Inflammatory macrophage treated with lipopolysaccharide for 4 hours (primary cell): ENCODE measurements around the gene DACH1.

ENCODE experiments used
- DNase-seq: peaks from one replicate; pipeline ENCODE4 v3.0.0-alpha.2; 2020

Gene DACH1

GRCh38 chr13:71695662-71696061 lies 171.3 kb downstream of the DACH1 start:
- DNase-seq, result no peak

GRCh38 chr13:71685072-71685471 lies 181.9 kb downstream of the DACH1 start:
- DNase-seq, result no peak

DNA sequence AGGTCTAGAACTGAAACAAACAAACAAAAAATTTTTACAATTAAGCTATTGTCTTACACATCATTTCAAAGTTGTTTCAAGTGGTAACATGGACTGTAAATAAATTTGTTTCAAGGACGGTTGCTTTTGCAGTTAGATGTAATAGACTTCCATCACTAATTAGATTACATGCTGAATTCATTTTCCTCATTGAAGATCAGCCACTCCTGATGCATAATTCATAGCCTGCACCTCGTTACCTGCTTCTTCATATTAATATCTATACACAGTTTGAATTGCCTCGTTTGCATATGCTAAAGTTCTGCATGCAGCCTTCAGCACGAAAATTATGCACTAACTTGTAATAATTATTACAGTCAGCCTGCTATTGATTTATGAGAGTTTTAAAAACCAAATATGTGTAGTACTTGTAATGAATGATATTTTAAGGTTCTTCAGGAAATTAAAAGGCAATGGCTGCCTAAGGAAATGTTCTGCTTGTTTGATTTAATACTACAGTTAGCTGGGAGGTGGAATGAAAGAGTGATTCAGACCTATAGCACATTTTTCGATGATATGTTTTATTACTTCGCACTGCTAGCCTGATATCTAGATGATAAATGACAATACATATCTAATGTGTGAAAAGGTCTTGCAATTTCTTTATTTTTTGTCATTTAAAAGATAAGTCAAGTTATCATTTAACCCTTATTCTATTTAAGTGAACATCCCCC lies 184.9 kb downstream of the DACH1 start:
- DNase-seq, result no peak

- no peak for DNase-seq
These were observed 189.9 kb downstream of the DACH1 start for GRCh38 chr13:71677124-71677523.

- no peak for DNase-seq
These were observed 194.5 kb downstream of the DACH1 start for GRCh38 chr13:71672512-71672911.

GRCh38 chr13:71663431-71663830 lies 203.6 kb downstream of the DACH1 start:
- no peak for DNase-seq

- DNase-seq, result no peak
These were observed 205.1 kb downstream of the DACH1 start for GRCh38 chr13:71661921-71662320.

- DNase-seq, result no peak
These were observed 207.6 kb downstream of the DACH1 start for GRCh38 chr13:71659404-71659803.

DNA sequence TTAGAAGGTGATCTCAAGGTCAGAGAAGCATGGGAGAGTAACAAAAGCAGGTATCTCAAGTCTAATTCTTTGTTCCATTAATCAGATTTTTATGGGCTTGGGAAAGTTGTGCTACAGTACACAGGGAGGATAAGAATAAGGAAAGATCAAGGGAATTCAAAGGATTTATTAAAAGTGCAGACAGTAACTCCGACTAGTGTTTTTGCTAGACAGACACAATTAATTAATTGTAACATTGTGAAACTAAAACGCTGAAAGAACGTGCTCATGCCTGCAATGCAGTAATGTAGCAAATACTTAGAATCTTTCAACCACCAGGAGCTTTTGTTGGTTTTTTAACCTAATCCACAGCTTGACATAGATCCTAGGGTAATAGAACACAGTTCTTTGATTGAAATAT lies 221.5 kb downstream of the DACH1 start:
- DNase-seq, result no peak

- no peak for DNase-seq
These were observed 222.4 kb downstream of the DACH1 start for GRCh38 chr13:71644579-71644978.

- DNase-seq, result no peak
These were observed 223.6 kb downstream of the DACH1 start for GRCh38 chr13:71643448-71643860.

DNA sequence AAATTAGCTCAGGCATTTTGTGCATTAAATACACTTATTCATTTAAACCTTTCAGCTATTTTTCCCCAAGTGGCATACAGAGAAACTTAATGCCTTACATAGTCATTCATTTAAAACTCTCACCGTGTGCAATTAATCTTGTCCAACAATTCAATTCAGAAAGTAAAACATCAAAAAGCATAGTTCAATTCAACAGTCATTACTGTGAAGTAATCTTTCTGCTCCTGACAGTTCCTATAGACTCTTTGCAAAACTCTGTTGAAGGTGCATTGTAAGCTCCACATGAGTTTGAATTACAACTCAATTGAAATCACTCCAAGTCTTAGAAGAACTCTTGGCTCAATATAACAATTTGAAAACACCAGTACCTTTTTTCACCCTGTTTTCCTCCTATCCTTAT lies 228.3 kb downstream of the DACH1 start:
- DNase-seq, result no peak

- DNase-seq, result no peak
These were observed 232.2 kb downstream of the DACH1 start for GRCh38 chr13:71634602-71635443.

GRCh38 chr13:71634182-71634581 lies 232.8 kb downstream of the DACH1 start:
- no peak for DNase-seq

GRCh38 chr13:71632721-71633120 lies 234.3 kb downstream of the DACH1 start:
- DNase-seq, result no peak

- DNase-seq, result no peak
These were observed 234.8 kb downstream of the DACH1 start for GRCh38 chr13:71632206-71632605.

DNA sequence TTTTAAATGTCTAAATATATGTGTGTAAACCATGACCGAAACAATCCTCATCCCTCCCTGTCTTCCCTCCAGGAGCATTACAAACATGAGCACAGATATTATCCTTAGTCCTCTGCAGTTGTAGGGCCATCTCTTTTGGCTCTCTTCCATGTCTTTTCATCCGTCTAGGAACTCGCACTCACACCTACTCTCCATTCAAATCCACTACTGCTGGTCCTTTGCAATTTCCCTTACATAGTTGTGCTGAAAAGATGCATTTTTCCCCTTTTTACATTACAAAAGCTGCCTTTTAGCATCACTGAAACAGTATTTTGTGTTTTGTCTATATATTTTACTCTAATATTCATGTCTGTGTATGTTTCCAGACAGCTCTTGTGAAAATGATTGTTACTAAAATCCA lies 237.8 kb downstream of the DACH1 start:
- DNase-seq, result no peak

DNA sequence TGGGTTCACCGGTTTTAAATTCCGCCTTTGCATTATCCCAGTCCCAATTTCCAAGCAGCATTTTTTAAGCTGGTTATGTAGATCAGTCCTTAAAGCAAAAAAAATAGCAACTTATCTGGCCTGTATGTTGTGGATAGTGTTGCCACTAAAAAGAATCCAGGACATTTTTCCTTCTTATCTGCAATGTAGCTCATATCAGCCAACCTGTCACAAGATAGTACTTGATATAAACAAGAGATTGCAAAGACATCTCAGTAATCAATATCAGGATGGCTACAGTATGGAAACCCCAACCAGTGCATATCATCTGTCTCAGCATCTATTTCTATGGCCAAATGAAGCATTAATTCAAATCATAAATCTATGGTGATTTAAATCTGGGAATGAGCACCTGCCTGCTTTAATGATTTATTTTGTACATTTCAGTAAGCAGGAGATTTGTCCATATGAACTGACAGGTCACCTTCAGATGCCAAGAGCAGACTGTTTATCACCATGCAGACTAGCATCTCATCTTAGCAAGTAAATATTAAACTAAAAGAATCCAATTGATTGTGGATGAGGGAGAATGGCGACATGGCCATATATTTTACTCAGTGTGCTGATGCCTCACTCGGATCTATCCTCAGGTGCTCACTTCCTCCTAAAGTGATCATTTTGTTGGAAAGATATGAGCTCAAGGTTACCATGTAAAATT lies 240.4 kb downstream of the DACH1 start:
- DNase-seq, result no peak

DNA sequence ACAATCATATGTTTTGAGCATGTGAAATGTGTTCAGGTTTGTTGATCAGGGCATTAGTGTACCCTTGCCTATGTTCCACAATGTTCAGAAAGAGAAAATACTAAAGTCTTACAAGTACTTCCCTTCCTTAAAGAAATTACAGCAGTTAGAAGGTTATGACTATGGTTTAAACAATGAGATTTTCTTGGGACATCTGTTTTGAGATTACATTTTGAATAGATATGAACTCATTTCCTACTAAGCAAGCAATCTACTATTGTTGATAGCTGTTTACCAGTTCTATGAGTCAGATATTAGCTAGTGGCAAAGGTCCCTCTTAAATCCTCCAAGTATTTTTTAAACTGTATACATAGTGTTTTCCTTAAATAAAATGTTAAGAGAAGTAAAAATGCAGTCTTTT lies 241.3 kb downstream of the DACH1 start:
- DNase-seq, result no peak

- DNase-seq, result no peak
These were observed 242.1 kb downstream of the DACH1 start for GRCh38 chr13:71624653-71625600.

- DNase-seq, result no peak
These were observed 245.6 kb downstream of the DACH1 start for GRCh38 chr13:71621174-71622124.
